Medulla oblongata (tissue), 1 donor: ENCODE data around the gene ALG6.
"Not testable (repeated sequence)": the region's sequence is repeated elsewhere in the genome, so short reads cannot be mapped to it uniquely, and the experiment has no call there.

ENCODE experiments used
- DNase-seq: peaks from one replicate; pipeline ENCODE4 v3.0.0-alpha.2; 2015; ENCODE audit errors: extremely low spot score

Gene ALG6

GRCh38 chr1:63328781-63329180 is 38.6 kb upstream of the ALG6 start:
- DNase-seq = no peak

- no peak for DNase-seq
These were observed 37.7 kb upstream of the ALG6 start for GRCh38 chr1:63329621-63330330.

- DNase-seq = no peak
These were observed 37.0 kb upstream of the ALG6 start for GRCh38 chr1:63330331-63330916.

- DNase-seq = no peak
These were observed 25.0 kb upstream of the ALG6 start for GRCh38 chr1:63342402-63342801.

GRCh38 chr1:63343922-63344321 is 23.5 kb upstream of the ALG6 start:
- DNase-seq = no peak

- DNase-seq = no peak
These were observed 17.1 kb upstream of the ALG6 start for GRCh38 chr1:63350320-63350719.

- no peak for DNase-seq
These were observed 14.7 kb upstream of the ALG6 start for GRCh38 chr1:63352736-63353135.

GRCh38 chr1:63356234-63356633 is 11.2 kb upstream of the ALG6 start:
- DNase-seq = not testable (repeated sequence)

- DNase-seq = no peak
These were observed 7.9 kb upstream of the ALG6 start for GRCh38 chr1:63359561-63359960.

GRCh38 chr1:63362073-63362472 is 5.4 kb upstream of the ALG6 start:
- no peak for DNase-seq

- no peak for DNase-seq
These were observed 4.8 kb upstream of the ALG6 start for GRCh38 chr1:63362578-63362977.

- no peak for DNase-seq
These were observed 4.4 kb upstream of the ALG6 start for GRCh38 chr1:63363014-63363413.

GRCh38 chr1:63366908-63367214 is 566 bp upstream of the ALG6 start:
- DNase-seq = no peak

GRCh38 chr1:63368131-63368530 is 704 bp downstream of the ALG6 start:
- no peak for DNase-seq

- DNase-seq = no peak
These were observed 12.2 kb downstream of the ALG6 start for GRCh38 chr1:63379583-63379982.

GRCh38 chr1:63381741-63382140 is 14.3 kb downstream of the ALG6 start:
- no peak for DNase-seq

- no peak for DNase-seq
These were observed 34.5 kb downstream of the ALG6 start for GRCh38 chr1:63401945-63402344.

- DNase-seq = no peak
These were observed 36.0 kb downstream of the ALG6 start for GRCh38 chr1:63403386-63403785.

- no peak for DNase-seq
These were observed 37.6 kb downstream of the ALG6 start for GRCh38 chr1:63405021-63405420.

GRCh38 chr1:63405987-63406386 is 38.6 kb downstream of the ALG6 start:
- no peak for DNase-seq

- DNase-seq = no peak
These were observed 39.6 kb downstream of the ALG6 start for GRCh38 chr1:63407002-63407401.

GRCh38 chr1:63408331-63408730 is 40.9 kb downstream of the ALG6 start:
- no peak for DNase-seq

GRCh38 chr1:63411066-63411465 is 43.6 kb downstream of the ALG6 start:
- no peak for DNase-seq

- DNase-seq = no peak
These were observed 46.0 kb downstream of the ALG6 start for GRCh38 chr1:63413394-63413793.
